NCI-H146 treated with DMSO at 0.1 percent for 48 hours (cell line): Measurements from ENCODE around the gene SAT2.

Experiments used
- DNase-seq: peaks from one replicate; lab custom pipeline; 2025; ENCODE audit not compliant: unreplicated experiment; lab: John Stamatoyannopoulos, UW

Gene SAT2

DNA sequence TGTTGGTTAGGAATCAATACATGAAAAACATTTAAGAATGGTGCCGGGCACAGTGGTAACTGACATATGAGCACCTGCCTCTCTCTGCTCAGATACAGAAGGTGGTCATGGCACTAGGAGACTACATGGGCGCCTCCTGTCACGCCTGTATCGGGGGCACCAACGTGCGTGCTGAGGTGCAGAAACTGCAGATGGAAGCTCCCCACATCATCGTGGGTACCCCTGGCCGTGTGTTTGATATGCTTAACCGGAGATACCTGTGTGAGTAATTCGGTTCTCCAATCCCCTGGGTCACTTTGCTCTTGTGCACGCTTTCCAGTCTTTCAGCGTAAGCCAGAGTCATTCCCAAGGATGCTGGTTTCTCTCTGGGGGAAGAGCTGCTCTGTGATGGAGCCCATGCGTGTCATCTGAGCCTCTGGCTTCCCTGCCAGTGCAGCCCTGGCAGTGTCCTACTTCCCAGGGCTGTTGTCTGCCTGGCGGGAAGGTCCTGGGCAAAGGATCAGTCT is 51.1 kb downstream of the SAT2 start:
- no peak for DNase-seq
